ENCODE data around the gene MYO7A.

MYO7A gene

DNA sequence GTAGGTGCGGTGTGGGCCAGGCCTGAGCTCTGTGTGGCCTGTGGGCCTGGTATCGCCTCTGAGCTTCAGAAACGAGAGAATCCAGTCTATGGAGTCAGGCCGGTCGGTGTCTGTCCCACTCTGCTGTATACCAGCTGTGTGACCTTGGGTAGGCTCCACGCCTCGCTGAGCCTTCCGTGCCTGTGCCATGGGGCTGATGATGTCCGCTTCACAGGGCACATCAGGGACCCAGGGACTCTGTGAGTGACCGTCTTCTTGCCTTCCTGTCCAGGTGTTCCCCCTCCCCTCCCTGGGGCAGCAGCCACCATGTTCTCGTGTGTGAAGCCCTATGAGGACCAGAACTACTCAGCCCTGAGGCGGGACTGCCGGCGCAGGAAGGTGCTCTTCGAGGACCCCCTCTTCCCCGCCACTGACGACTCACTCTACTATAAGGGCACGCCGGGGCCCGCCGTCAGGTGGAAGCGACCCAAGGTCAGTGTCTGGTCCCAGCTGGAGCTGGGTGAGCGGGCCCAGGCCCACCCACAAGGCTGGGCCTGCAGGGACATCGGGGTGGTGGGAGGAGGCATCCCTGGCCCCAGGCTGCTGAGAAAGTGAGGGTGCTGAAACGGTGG lies 43.4 kb upstream of the MYO7A start:
- no peak overlapping the region for H4K91ac ChIP-seq (ENCODE audit: low read depth, low read length, poor library complexity)
- H2AFZ ChIP-seq (ENCODE audit: low read length), result no peak overlapping the region
- no peaks in the 10 kb centered on the region for H3K79me1 ChIP-seq (ENCODE audit: low read depth, low read length)
- peak overlapping the region; percentile 2 for H3K18ac ChIP-seq (ENCODE audit: low read length)
- H3K4me2 ChIP-seq (ENCODE audit: insufficient read depth, low read length, poor library complexity, severe bottlenecking), result no peak overlapping the region
- H2BK12ac ChIP-seq (ENCODE audit: low read length), result no peak overlapping the region
- H2AK5ac ChIP-seq (ENCODE audit: low read depth, low read length), result no peak overlapping the region
- WGBS, 2 donors (ENCODE audit: extremely low coverage in 2 of 2, insufficient read length in 2 of 2, insufficient replicate concordance in 1 of 2), result no CpG with 5 or more reads among the region's 25 CpGs
- H3K4me3 ChIP-seq (ENCODE audit: low read length in 2 of 2), result no peak overlapping the region
- no peak overlapping the region for H3K14ac ChIP-seq (ENCODE audit: low read length)
- peaks cover 0 to 67% of the 10 kb centered on the region in 2 donors for H3K36me3 ChIP-seq (replicated peaks in 1 of 2; ENCODE audit: control insufficient read depth in 2 of 2, insufficient read depth in 2 of 2, low read length in 2 of 2)
- H3K4me1 ChIP-seq (ENCODE audit: control insufficient read depth in 2 of 2, insufficient read depth in 1 of 2, low read depth in 1 of 2, low read length in 2 of 2), result peaks cover 2 to 6% of the 10 kb centered on the region in 2 donors
- no peak for DNase-seq (ENCODE audit: low spot score)
- H3K23ac ChIP-seq (ENCODE audit: low read depth, low read length, poor library complexity), result peak overlapping the region; percentile 14
- no peak overlapping the region for H2BK15ac ChIP-seq (ENCODE audit: low read length)
- H3K27ac ChIP-seq (replicated peaks; ENCODE audit: low read length), result no peak overlapping the region
- H3K4ac ChIP-seq (ENCODE audit: low read length), result no peak overlapping the region
- H3K9me3 ChIP-seq (replicated peaks in 1 of 2; ENCODE audit: control insufficient read depth in 2 of 2, insufficient read depth in 1 of 2, low read depth in 1 of 2, low read length in 2 of 2), result peaks cover 0 to 2% of the 10 kb centered on the region in 2 donors
- no peak overlapping the region for H4K8ac ChIP-seq (ENCODE audit: low read depth, low read length)
- H3K27me3 ChIP-seq (ENCODE audit: control insufficient read depth in 3 of 3, insufficient read depth in 3 of 3, low read depth in 1 of 3, low read length in 3 of 3), result peaks cover 0 to 1% (median 0%) of the 10 kb centered on the region in 3 experiments
- H2BK5ac ChIP-seq (ENCODE audit: low read length), result no peak overlapping the region
- H2BK120ac ChIP-seq (ENCODE audit: low read depth, low read length), result no peak overlapping the region
- H3K9ac ChIP-seq (ENCODE audit: low read depth, low read length, poor library complexity), result peak overlapping the region; percentile 2

DNA sequence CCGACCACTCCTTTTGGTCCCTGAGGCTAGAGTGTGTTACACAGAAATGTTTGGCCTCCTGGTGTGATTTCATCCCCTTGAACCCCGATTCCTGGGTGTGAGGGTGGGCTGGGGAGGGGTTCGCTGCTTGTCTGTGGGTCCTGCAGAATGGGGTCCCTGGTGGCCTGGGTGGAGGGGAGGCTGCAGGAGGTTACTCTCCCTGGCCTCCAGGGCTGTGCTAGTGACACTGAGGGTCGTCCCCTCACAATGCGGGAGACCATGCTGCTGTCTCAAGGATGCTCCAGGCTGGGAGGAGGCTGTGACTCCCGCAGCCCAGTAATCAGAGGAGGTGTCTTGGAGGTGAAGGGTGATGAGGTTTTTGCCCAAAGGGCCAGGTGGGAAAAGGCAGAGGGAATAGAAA lies 42.4 kb upstream of the MYO7A start:
- H3K4me1 ChIP-seq (ENCODE audit: control insufficient read depth in 2 of 2, insufficient read depth in 1 of 2, low read depth in 1 of 2, low read length in 2 of 2), result peaks cover 2 to 6% of the 10 kb centered on the region in 2 donors
- DNase-seq (ENCODE audit: low spot score), result no peak
- H2BK5ac ChIP-seq (ENCODE audit: low read length), result no peak overlapping the region
- H3K4me2 ChIP-seq (ENCODE audit: insufficient read depth, low read length, poor library complexity, severe bottlenecking), result no peak overlapping the region
- H3K23ac ChIP-seq (ENCODE audit: low read depth, low read length, poor library complexity), result no peak overlapping the region
- H3K18ac ChIP-seq (ENCODE audit: low read length), result no peak overlapping the region
- peaks cover 0 to 73% of the 10 kb centered on the region in 2 donors for H3K36me3 ChIP-seq (replicated peaks in 1 of 2; ENCODE audit: control insufficient read depth in 2 of 2, insufficient read depth in 2 of 2, low read length in 2 of 2)
- no peak overlapping the region for H4K8ac ChIP-seq (ENCODE audit: low read depth, low read length)
- H2BK12ac ChIP-seq (ENCODE audit: low read length), result no peak overlapping the region
- H3K4me3 ChIP-seq (ENCODE audit: low read length in 2 of 2), result no peak overlapping the region
- no peak overlapping the region for H3K27ac ChIP-seq (replicated peaks; ENCODE audit: low read length)
- no peaks in the 10 kb centered on the region for H3K9me3 ChIP-seq (replicated peaks in 1 of 2; ENCODE audit: control insufficient read depth in 2 of 2, insufficient read depth in 1 of 2, low read depth in 1 of 2, low read length in 2 of 2)
- H3K9ac ChIP-seq (ENCODE audit: low read depth, low read length, poor library complexity), result peak overlapping the region; percentile 24
- H4K91ac ChIP-seq (ENCODE audit: low read depth, low read length, poor library complexity), result no peak overlapping the region
- peaks cover 0 to 1% (median 0%) of the 10 kb centered on the region in 3 experiments for H3K27me3 ChIP-seq (ENCODE audit: control insufficient read depth in 3 of 3, insufficient read depth in 3 of 3, low read depth in 1 of 3, low read length in 3 of 3)
- H3K4ac ChIP-seq (ENCODE audit: low read length), result no peak overlapping the region
- H3K79me1 ChIP-seq (ENCODE audit: low read depth, low read length), result no peaks in the 10 kb centered on the region
- H2BK120ac ChIP-seq (ENCODE audit: low read depth, low read length), result no peak overlapping the region
- H2AK5ac ChIP-seq (ENCODE audit: low read depth, low read length), result no peak overlapping the region
- no peak overlapping the region for H2BK15ac ChIP-seq (ENCODE audit: low read length)
- no peak overlapping the region for H2AFZ ChIP-seq (ENCODE audit: low read length)
- H3K14ac ChIP-seq (ENCODE audit: low read length), result no peak overlapping the region
- WGBS, 2 donors (ENCODE audit: extremely low coverage in 2 of 2, insufficient read length in 2 of 2, insufficient replicate concordance in 1 of 2), result no CpG with 5 or more reads among the region's 6 CpGs

GRCh38 chr11:77086521-77087472 lies 41.2 kb upstream of the MYO7A start:
- DNase-seq (ENCODE audit: low spot score), result no peak
- H2AK5ac ChIP-seq (ENCODE audit: low read depth, low read length), result no peak overlapping the region
- no peak overlapping the region for H2BK120ac ChIP-seq (ENCODE audit: low read depth, low read length)
- H2BK15ac ChIP-seq (ENCODE audit: low read length), result no peak overlapping the region
- H3K79me1 ChIP-seq (ENCODE audit: low read depth, low read length), result no peaks in the 10 kb centered on the region
- H3K4me1 ChIP-seq (ENCODE audit: control insufficient read depth in 2 of 2, insufficient read depth in 1 of 2, low read depth in 1 of 2, low read length in 2 of 2), result peaks cover 4 to 6% of the 10 kb centered on the region in 2 donors
- H3K14ac ChIP-seq (ENCODE audit: low read length), result peak overlapping the region; percentile 57
- H3K9me3 ChIP-seq (replicated peaks in 1 of 2; ENCODE audit: control insufficient read depth in 2 of 2, insufficient read depth in 1 of 2, low read depth in 1 of 2, low read length in 2 of 2), result no peaks in the 10 kb centered on the region
- no peak overlapping the region for H4K91ac ChIP-seq (ENCODE audit: low read depth, low read length, poor library complexity)
- H2BK5ac ChIP-seq (ENCODE audit: low read length), result no peak overlapping the region
- H2AFZ ChIP-seq (ENCODE audit: low read length), result no peak overlapping the region
- no peak overlapping the region for H3K27ac ChIP-seq (replicated peaks; ENCODE audit: low read length)
- H3K4me2 ChIP-seq (ENCODE audit: insufficient read depth, low read length, poor library complexity, severe bottlenecking), result no peak overlapping the region
- peak overlapping the region; percentile 25 for H3K9ac ChIP-seq (ENCODE audit: low read depth, low read length, poor library complexity)
- H3K4me3 ChIP-seq (ENCODE audit: low read length in 2 of 2), result no peak overlapping the region
- peak overlapping the region; percentile 50 for H2BK12ac ChIP-seq (ENCODE audit: low read length)
- H3K23ac ChIP-seq (ENCODE audit: low read depth, low read length, poor library complexity), result no peak overlapping the region
- peaks cover 0 to 73% of the 10 kb centered on the region in 2 donors for H3K36me3 ChIP-seq (replicated peaks in 1 of 2; ENCODE audit: control insufficient read depth in 2 of 2, insufficient read depth in 2 of 2, low read length in 2 of 2)
- no peak overlapping the region for H3K18ac ChIP-seq (ENCODE audit: low read length)
- peak overlapping the region; percentile 79 for H3K4ac ChIP-seq (ENCODE audit: low read length)
- H4K8ac ChIP-seq (ENCODE audit: low read depth, low read length), result no peak overlapping the region
- peaks cover 0 to 1% (median 0%) of the 10 kb centered on the region in 3 experiments for H3K27me3 ChIP-seq (ENCODE audit: control insufficient read depth in 3 of 3, insufficient read depth in 3 of 3, low read depth in 1 of 3, low read length in 3 of 3)
- WGBS, 2 donors (ENCODE audit: extremely low coverage in 2 of 2, insufficient read length in 2 of 2, insufficient replicate concordance in 1 of 2), result no CpG with 5 or more reads among the region's 23 CpGs

DNA sequence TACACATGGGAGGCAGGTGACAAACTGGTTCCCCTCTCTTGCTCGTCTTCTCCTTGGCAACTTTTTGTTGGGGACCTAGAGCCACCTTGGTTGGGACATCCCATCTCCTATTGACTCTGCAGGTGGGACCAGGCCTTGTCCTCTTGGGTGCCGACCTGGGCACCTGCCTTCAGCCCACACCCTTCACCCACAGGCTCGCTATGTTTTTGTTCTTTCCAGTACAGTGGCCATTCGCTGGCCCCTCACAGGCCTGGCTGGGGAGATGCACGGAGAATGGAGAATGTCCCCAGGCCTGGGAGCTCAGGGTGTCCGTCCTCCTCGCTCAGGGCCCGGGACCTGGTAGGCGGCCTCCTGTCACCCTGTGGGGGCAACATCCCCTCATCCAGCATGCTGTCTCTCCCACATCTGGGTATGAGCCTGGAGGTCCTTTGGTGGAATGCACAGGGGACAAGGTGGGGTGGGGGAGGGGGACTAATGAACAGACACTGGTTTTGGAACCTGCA lies 40.3 kb upstream of the MYO7A start:
- H3K4ac ChIP-seq (ENCODE audit: low read length), result no peak overlapping the region
- H3K18ac ChIP-seq (ENCODE audit: low read length), result no peak overlapping the region
- H2AK5ac ChIP-seq (ENCODE audit: low read depth, low read length), result no peak overlapping the region
- H2BK15ac ChIP-seq (ENCODE audit: low read length), result no peak overlapping the region
- H2AFZ ChIP-seq (ENCODE audit: low read length), result no peak overlapping the region
- no peak overlapping the region for H3K27ac ChIP-seq (replicated peaks; ENCODE audit: low read length)
- H2BK120ac ChIP-seq (ENCODE audit: low read depth, low read length), result no peak overlapping the region
- H3K4me3 ChIP-seq (ENCODE audit: low read length in 2 of 2), result no peak overlapping the region
- no peak overlapping the region for H3K4me2 ChIP-seq (ENCODE audit: insufficient read depth, low read length, poor library complexity, severe bottlenecking)
- H2BK5ac ChIP-seq (ENCODE audit: low read length), result no peak overlapping the region
- peaks cover 0 to 73% of the 10 kb centered on the region in 2 donors for H3K36me3 ChIP-seq (replicated peaks in 1 of 2; ENCODE audit: control insufficient read depth in 2 of 2, insufficient read depth in 2 of 2, low read length in 2 of 2)
- no peak overlapping the region for H3K23ac ChIP-seq (ENCODE audit: low read depth, low read length, poor library complexity)
- H4K8ac ChIP-seq (ENCODE audit: low read depth, low read length), result no peak overlapping the region
- H3K4me1 ChIP-seq (ENCODE audit: control insufficient read depth in 2 of 2, insufficient read depth in 1 of 2, low read depth in 1 of 2, low read length in 2 of 2), result peaks cover 4 to 6% of the 10 kb centered on the region in 2 donors
- H3K27me3 ChIP-seq (ENCODE audit: control insufficient read depth in 3 of 3, insufficient read depth in 3 of 3, low read depth in 1 of 3, low read length in 3 of 3), result peaks cover 0 to 1% (median 0%) of the 10 kb centered on the region in 3 experiments
- H3K9me3 ChIP-seq (replicated peaks in 1 of 2; ENCODE audit: control insufficient read depth in 2 of 2, insufficient read depth in 1 of 2, low read depth in 1 of 2, low read length in 2 of 2), result no peaks in the 10 kb centered on the region
- no peak for DNase-seq (ENCODE audit: low spot score)
- no peaks in the 10 kb centered on the region for H3K79me1 ChIP-seq (ENCODE audit: low read depth, low read length)
- no peak overlapping the region for H2BK12ac ChIP-seq (ENCODE audit: low read length)
- H3K9ac ChIP-seq (ENCODE audit: low read depth, low read length, poor library complexity), result no peak overlapping the region
- no CpG with 5 or more reads among the region's 9 CpGs for WGBS, 2 donors (ENCODE audit: extremely low coverage in 2 of 2, insufficient read length in 2 of 2, insufficient replicate concordance in 1 of 2)
- H3K14ac ChIP-seq (ENCODE audit: low read length), result no peak overlapping the region
- no peak overlapping the region for H4K91ac ChIP-seq (ENCODE audit: low read depth, low read length, poor library complexity)
